ENCODE results near the gene VTCN1. TPM values are rescaled to one million over a fixed set of nuclear protein-coding genes. Genes with fewer than 3 reads are reported as not detected.
A peak's percentile ranks its signal among the peaks of the same experiment; 100 is the strongest.
"Not testable (repeated sequence)": the region's sequence is repeated elsewhere in the genome, so short reads cannot be mapped to it uniquely, and the experiment has no call there.

Gene VTCN1
- polyA plus RNA-seq (2013): 148 and 161 TPM in 2 replicates

GRCh38 chr1:117210831-117211261, at the start of gene VTCN1:
Gene VTCN1, minus strand, starts transcription at chr1:117210927. Its CDS starts 72 bp downstream, at chr1:117210855.
- WGBS (ENCODE audit: extremely low coverage, insufficient coverage, insufficient read length): no CpG with 5 or more reads among the region's 8 CpGs
- H3K27ac ChIP-seq (ENCODE audit: low read depth, low read length): peak within 1 kb of the TSS; percentile 91
- peak within 1 kb of the TSS; percentile 90 for H2BK12ac ChIP-seq (ENCODE audit: low read length)
- H3K36me3 ChIP-seq (ENCODE audit: control insufficient read depth in 1 of 2, insufficient read depth in 2 of 2, low read length in 2 of 2): no peaks in the 10 kb centered on the region
- H2BK5ac ChIP-seq (ENCODE audit: low read depth, low read length, poor library complexity): peak within 1 kb of the TSS; percentile 84
- peak within 1 kb of the TSS; percentile 85 for H3K18ac ChIP-seq (ENCODE audit: low read length)
- peak within 1 kb of the TSS; percentile 75 for H3K9ac ChIP-seq (ENCODE audit: low read length)
- H3K27me3 ChIP-seq (ENCODE audit: insufficient read depth, low read length): no peaks in the 10 kb centered on the region
- H3K4ac ChIP-seq (ENCODE audit: low read depth, low read length): peak within 1 kb of the TSS; percentile 56
- H3K4me3 ChIP-seq (ENCODE audit: low read depth, low read length): peak within 1 kb of the TSS; percentile 78
- H3K79me2 ChIP-seq (ENCODE audit: control insufficient read depth, insufficient read depth, low read length, poor library complexity): peaks cover 15% of the 10 kb centered on the region
- H3K79me1 ChIP-seq (ENCODE audit: low read length): peaks cover 26% of the 10 kb centered on the region
- H4K8ac ChIP-seq (ENCODE audit: low read depth, low read length): peak within 1 kb of the TSS; percentile 74
- H2BK120ac ChIP-seq (ENCODE audit: insufficient read depth, low read length, poor library complexity): peak within 1 kb of the TSS; percentile 94
- H3K4me2 ChIP-seq (ENCODE audit: low read length): peak within 1 kb of the TSS; percentile 57
- peak within 1 kb of the TSS; percentile 27 for H3K23ac ChIP-seq (ENCODE audit: low read length)
- peak within 1 kb of the TSS; percentile 98 for H4K91ac ChIP-seq (ENCODE audit: low read depth, low read length)
- H4K12ac ChIP-seq (ENCODE audit: low read depth, low read length): peak within 1 kb of the TSS; percentile 39
- peak within 1 kb of the TSS; percentile 100 for H2AK5ac ChIP-seq (ENCODE audit: low read length)
- H3K4me1 ChIP-seq (ENCODE audit: control insufficient read depth in 1 of 2, insufficient read depth in 2 of 2, low read length in 2 of 2): peaks cover 36 to 42% of the 10 kb centered on the region in 2 experiments
- H2AFZ ChIP-seq (ENCODE audit: insufficient read depth, low read length, poor library complexity): peak within 1 kb of the TSS; percentile 27
- H3K14ac ChIP-seq (ENCODE audit: low read length): peak within 1 kb of the TSS; percentile 93
- peak; percentile 94 to 95 for DNase-seq
- H3K9me3 ChIP-seq (ENCODE audit: insufficient read depth, low read depth, low read length): peaks cover 1% of the 10 kb centered on the region

DNA sequence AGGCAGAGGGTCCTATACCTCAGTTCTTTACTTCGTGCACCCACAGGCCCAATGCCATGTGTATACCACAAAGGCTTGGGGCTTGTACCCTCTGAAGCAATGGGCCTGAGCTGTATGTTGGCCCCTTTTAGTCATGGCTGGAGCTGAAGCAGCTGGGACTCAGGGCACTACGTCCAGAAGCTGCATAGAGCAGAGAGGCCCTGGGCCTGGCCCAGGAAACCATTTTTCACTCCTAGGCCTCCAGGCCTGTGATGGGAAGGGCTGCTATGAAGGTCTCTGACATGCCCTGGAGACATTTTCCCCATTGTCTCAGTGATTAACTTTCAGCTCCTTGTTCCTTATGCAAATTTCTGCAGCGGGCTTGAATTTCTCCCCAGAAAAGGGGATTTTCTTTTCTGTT, 48.1 kb upstream of the VTCN1 start:
- Histone ChIP-seq H4K12ac (ENCODE audit: low read depth, low read length) (no peak overlapping the region), H2AK5ac (ENCODE audit: low read length) (no peak overlapping the region), H2BK12ac (ENCODE audit: low read length) (no peak overlapping the region), H3K79me2 (ENCODE audit: control insufficient read depth, insufficient read depth, low read length, poor library complexity) (peaks cover 2% of the 10 kb centered on the region), H2BK5ac (ENCODE audit: low read depth, low read length, poor library complexity) (no peak overlapping the region), H4K8ac (ENCODE audit: low read depth, low read length) (no peak overlapping the region), H4K91ac (ENCODE audit: low read depth, low read length) (no peak overlapping the region), H3K79me1 (ENCODE audit: low read length) (peaks cover 9% of the 10 kb centered on the region), H3K4me1 (ENCODE audit: control insufficient read depth in 1 of 2, insufficient read depth in 2 of 2, low read length in 2 of 2) (peaks cover 10 to 11% of the 10 kb centered on the region in 2 experiments), H3K27ac (ENCODE audit: low read depth, low read length) (no peak overlapping the region), H3K4me3 (ENCODE audit: low read depth, low read length) (no peak overlapping the region), H3K27me3 (ENCODE audit: insufficient read depth, low read length) (no peaks in the 10 kb centered on the region), H3K4me2 (ENCODE audit: low read length) (no peak overlapping the region), H3K9ac (ENCODE audit: low read length) (no peak overlapping the region), H3K36me3 (ENCODE audit: control insufficient read depth in 1 of 2, insufficient read depth in 2 of 2, low read length in 2 of 2) (peaks cover 0 to 3% of the 10 kb centered on the region in 2 experiments), H3K18ac (ENCODE audit: low read length) (no peak overlapping the region), H3K4ac (ENCODE audit: low read depth, low read length) (no peak overlapping the region), H2AFZ (ENCODE audit: insufficient read depth, low read length, poor library complexity) (no peak overlapping the region), H2BK120ac (ENCODE audit: insufficient read depth, low read length, poor library complexity) (no peak overlapping the region), H3K14ac (ENCODE audit: low read length) (no peak overlapping the region), H3K23ac (ENCODE audit: low read length) (no peak overlapping the region), H3K9me3 (ENCODE audit: insufficient read depth, low read depth, low read length) (peaks cover 7% of the 10 kb centered on the region)
- no CpG with 5 or more reads among the region's 3 CpGs for WGBS (ENCODE audit: extremely low coverage, insufficient coverage, insufficient read length)
- DNase-seq: no peak

GRCh38 chr1:117258075-117258474, 47.3 kb upstream of the VTCN1 start:
- H3K4me2 ChIP-seq (ENCODE audit: low read length); H3K18ac ChIP-seq (ENCODE audit: low read length); H2AFZ ChIP-seq (ENCODE audit: insufficient read depth, low read length, poor library complexity); H2BK12ac ChIP-seq (ENCODE audit: low read length); H3K27me3 ChIP-seq (ENCODE audit: insufficient read depth, low read length); H3K4me3 ChIP-seq (ENCODE audit: low read depth, low read length); H4K12ac ChIP-seq (ENCODE audit: low read depth, low read length); H2BK5ac ChIP-seq (ENCODE audit: low read depth, low read length, poor library complexity); H3K79me1 ChIP-seq (ENCODE audit: low read length); H4K8ac ChIP-seq (ENCODE audit: low read depth, low read length); H3K79me2 ChIP-seq (ENCODE audit: control insufficient read depth, insufficient read depth, low read length, poor library complexity); H3K4ac ChIP-seq (ENCODE audit: low read depth, low read length); H3K23ac ChIP-seq (ENCODE audit: low read length); H2BK120ac ChIP-seq (ENCODE audit: insufficient read depth, low read length, poor library complexity); H3K9me3 ChIP-seq (ENCODE audit: insufficient read depth, low read depth, low read length); H3K9ac ChIP-seq (ENCODE audit: low read length); H2AK5ac ChIP-seq (ENCODE audit: low read length); H3K36me3 ChIP-seq (ENCODE audit: control insufficient read depth in 1 of 2, insufficient read depth in 2 of 2, low read length in 2 of 2); DNase-seq; H3K27ac ChIP-seq (ENCODE audit: low read depth, low read length); H3K4me1 ChIP-seq (ENCODE audit: control insufficient read depth in 1 of 2, insufficient read depth in 2 of 2, low read length in 2 of 2); H4K91ac ChIP-seq (ENCODE audit: low read depth, low read length); H3K14ac ChIP-seq (ENCODE audit: low read length): not testable (repeated sequence)

DNA sequence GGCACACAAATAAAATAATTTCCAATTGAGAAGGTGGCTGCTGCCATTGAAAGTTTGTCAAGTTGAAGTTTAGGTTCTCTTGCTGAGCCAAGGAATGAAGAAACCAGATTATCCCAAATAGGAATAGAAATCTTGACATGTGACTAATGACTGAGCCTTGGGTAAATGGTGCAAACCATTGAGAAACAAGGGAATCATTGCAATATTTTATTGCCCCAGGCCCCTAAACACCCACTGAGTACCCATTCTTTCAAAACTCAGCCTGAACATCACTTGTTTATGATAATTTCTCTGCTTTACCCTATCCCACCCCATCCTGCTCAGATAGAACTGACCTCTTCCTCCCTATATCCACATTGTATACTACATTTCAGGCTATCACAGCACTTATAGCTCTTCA, 46.6 kb upstream of the VTCN1 start:
- Histone ChIP-seq H2BK120ac (ENCODE audit: insufficient read depth, low read length, poor library complexity) (no peak overlapping the region), H3K9me3 (ENCODE audit: insufficient read depth, low read depth, low read length) (peaks cover 7% of the 10 kb centered on the region), H3K79me1 (ENCODE audit: low read length) (peaks cover 2% of the 10 kb centered on the region), H2AK5ac (ENCODE audit: low read length) (no peak overlapping the region), H3K27ac (ENCODE audit: low read depth, low read length) (no peak overlapping the region), H3K79me2 (ENCODE audit: control insufficient read depth, insufficient read depth, low read length, poor library complexity) (no peaks in the 10 kb centered on the region), H3K14ac (ENCODE audit: low read length) (no peak overlapping the region), H3K4me2 (ENCODE audit: low read length) (no peak overlapping the region), H3K4me1 (ENCODE audit: control insufficient read depth in 1 of 2, insufficient read depth in 2 of 2, low read length in 2 of 2) (no peaks in the 10 kb centered on the region), H2BK5ac (ENCODE audit: low read depth, low read length, poor library complexity) (no peak overlapping the region), H4K91ac (ENCODE audit: low read depth, low read length) (no peak overlapping the region), H3K27me3 (ENCODE audit: insufficient read depth, low read length) (no peaks in the 10 kb centered on the region), H2AFZ (ENCODE audit: insufficient read depth, low read length, poor library complexity) (no peak overlapping the region), H4K8ac (ENCODE audit: low read depth, low read length) (no peak overlapping the region), H3K18ac (ENCODE audit: low read length) (no peak overlapping the region), H4K12ac (ENCODE audit: low read depth, low read length) (no peak overlapping the region), H3K23ac (ENCODE audit: low read length) (no peak overlapping the region), H3K4ac (ENCODE audit: low read depth, low read length) (no peak overlapping the region), H3K9ac (ENCODE audit: low read length) (no peak overlapping the region), H3K4me3 (ENCODE audit: low read depth, low read length) (no peak overlapping the region), H3K36me3 (ENCODE audit: control insufficient read depth in 1 of 2, insufficient read depth in 2 of 2, low read length in 2 of 2) (peaks cover 0 to 3% of the 10 kb centered on the region in 2 experiments), H2BK12ac (ENCODE audit: low read length) (no peak overlapping the region)
- no peak for DNase-seq

All from trophoblast cell (in vitro differentiated cells and primary cell).